22Rv1 (cell line): ENCODE data around the gene DLEC1.

Source experiments
- ZFX ChIP-seq: fragments of 450-650 bp; IDR thresholded peaks from 2 replicates; pipeline ENCODE4 v1.6.1; 2017; ENCODE audit warnings: antibody characterized with exemption, borderline replicate concordance
- TF ChIP-seq, protein P1 (sequence below): fragments of 450-650 bp; IDR thresholded peaks from 2 replicates; pipeline ENCODE4 v1.5.1; 2017; ENCODE audit warnings: mild to moderate bottlenecking

DNA sequence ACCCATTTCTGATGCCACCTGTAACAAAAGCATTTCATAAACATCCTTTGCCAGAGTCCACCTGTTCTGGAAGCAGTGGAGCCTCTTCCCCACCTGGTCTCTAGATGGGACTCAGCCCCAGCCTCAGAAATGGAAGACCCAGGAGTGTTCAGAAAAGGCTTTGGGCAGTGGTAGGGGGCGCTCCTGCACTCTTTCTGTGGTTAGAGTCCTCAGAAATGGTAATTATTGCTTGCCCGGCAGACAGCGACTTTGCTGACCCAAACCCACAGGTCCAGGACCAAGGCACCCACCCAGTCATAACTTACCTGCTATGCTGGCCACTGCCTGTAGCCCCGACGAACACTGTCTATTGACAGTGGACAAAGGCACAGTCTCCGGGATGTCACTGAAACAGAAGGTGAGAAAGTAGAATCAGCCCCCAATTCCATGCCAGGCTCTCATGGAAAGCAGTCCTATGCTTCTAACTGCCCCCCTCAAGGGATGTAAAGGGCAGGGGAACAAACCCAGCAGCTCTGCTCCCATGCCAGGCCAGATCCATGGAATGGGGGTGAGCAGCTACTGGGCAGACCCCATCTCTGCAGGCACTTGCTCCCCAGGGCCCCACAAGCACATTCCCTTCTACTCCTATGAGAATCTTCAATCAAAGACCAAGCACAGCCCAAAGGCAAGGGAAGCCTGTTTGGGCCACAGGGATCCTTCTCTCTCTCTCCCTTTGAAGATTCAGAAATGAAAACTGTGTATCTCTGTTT, 92.8 kb downstream of the DLEC1 start:
- TF ChIP-seq, protein P1, sequence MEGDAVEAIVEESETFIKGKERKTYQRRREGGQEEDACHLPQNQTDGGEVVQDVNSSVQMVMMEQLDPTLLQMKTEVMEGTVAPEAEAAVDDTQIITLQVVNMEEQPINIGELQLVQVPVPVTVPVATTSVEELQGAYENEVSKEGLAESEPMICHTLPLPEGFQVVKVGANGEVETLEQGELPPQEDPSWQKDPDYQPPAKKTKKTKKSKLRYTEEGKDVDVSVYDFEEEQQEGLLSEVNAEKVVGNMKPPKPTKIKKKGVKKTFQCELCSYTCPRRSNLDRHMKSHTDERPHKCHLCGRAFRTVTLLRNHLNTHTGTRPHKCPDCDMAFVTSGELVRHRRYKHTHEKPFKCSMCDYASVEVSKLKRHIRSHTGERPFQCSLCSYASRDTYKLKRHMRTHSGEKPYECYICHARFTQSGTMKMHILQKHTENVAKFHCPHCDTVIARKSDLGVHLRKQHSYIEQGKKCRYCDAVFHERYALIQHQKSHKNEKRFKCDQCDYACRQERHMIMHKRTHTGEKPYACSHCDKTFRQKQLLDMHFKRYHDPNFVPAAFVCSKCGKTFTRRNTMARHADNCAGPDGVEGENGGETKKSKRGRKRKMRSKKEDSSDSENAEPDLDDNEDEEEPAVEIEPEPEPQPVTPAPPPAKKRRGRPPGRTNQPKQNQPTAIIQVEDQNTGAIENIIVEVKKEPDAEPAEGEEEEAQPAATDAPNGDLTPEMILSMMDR = peak; percentile 58
- no peak for TF ChIP-seq ZFX
